BLaER1 treated with 17β-estradiol and CSF1 and Interleukin-3, amounts not matched to agents 10 nM and 100 nM (cell line): ENCODE data around the gene UGT8.
A peak's percentile ranks its signal among the peaks of the same experiment; 100 is the strongest.
"Not testable (repeated sequence)": the region's sequence is repeated elsewhere in the genome, so short reads cannot be mapped to it uniquely, and the experiment has no call there.

ENCODE experiments used
- H3K27ac ChIP-seq, 11 experiments: shearing (Covaris generic); formaldehyde crosslinking; 2 replicates each; pipeline ENCODE4 v1.8.1; 2022
- H3K27me3 ChIP-seq, 11 experiments: shearing (Covaris generic); formaldehyde crosslinking; 2 replicates each; pipeline ENCODE4 v1.8.1; 2022
- H3K36me3 ChIP-seq, 11 experiments: shearing (Covaris generic); formaldehyde crosslinking; 2 replicates each; pipeline ENCODE4 v1.8.1; 2022
- H3K4me1 ChIP-seq, 10 experiments: shearing (Covaris generic); formaldehyde crosslinking; 2 replicates each; pipeline ENCODE4 v1.8.1; 2022
- H3K4me2 ChIP-seq, 11 experiments: shearing (Covaris generic); formaldehyde crosslinking; 2 replicates each; pipeline ENCODE4 v1.8.1; 2022
- H3K4me3 ChIP-seq, 10 experiments: shearing (Covaris generic); formaldehyde crosslinking; 2 replicates each; pipeline ENCODE4 v1.8.1; 2022
- H3K9ac ChIP-seq, 11 experiments: shearing (Covaris generic); formaldehyde crosslinking; 2 replicates each; pipeline ENCODE4 v1.8.1; 2022
- H3K9me3 ChIP-seq, 11 experiments: shearing (Covaris generic); formaldehyde crosslinking; replicated peaks in 1 of 11; 2 replicates each; pipeline ENCODE4 v1.8.1; 2022
- H4K20me1 ChIP-seq, 11 experiments: shearing (Covaris generic); formaldehyde crosslinking; 2 replicates each; pipeline ENCODE4 v1.8.1; 2022
- Cebpa-rat ChIP-seq, 11 experiments: shearing (Covaris generic); IDR thresholded peaks; 2 replicates each; pipeline ENCODE4 v1.8.1; 2022

Gene UGT8

DNA sequence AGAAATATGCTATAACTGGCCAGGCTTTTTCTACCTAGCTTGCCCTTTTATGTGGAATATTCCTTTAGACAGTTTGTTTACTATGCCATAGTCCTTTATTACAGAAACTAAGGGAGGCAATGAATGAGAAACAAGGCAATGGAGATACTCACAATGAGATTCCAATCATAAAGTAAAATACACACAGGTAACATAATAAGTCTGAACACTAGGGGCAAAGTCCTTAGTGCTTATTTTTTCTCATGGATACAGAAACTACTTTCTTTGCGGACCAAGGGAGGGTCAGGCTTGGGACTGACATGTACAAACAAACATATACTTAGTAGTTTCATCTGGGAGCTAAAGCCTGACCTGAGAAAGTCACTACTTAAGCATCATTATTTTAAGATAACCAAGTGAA, 16.0 kb upstream of the UGT8 start:
- Histone ChIP-seq H4K20me1 (no peaks in the 10 kb centered on the region), H3K4me2 (no peak overlapping the region), H3K27ac (no peak overlapping the region), H3K9ac (no peak overlapping the region), H3K9me3 (peaks cover 8 to 37% (median 17%) of the 10 kb centered on the region in 11 experiments; a peak in 18 of 22 replicates), H3K4me1 (no peaks in the 10 kb centered on the region), H3K4me3 (no peak overlapping the region), H3K36me3 (no peaks in the 10 kb centered on the region), H3K27me3 (no peaks in the 10 kb centered on the region)
- TF ChIP-seq Cebpa-rat (IDR thresholded peaks at IDR 0.05), result no peak

DNA sequence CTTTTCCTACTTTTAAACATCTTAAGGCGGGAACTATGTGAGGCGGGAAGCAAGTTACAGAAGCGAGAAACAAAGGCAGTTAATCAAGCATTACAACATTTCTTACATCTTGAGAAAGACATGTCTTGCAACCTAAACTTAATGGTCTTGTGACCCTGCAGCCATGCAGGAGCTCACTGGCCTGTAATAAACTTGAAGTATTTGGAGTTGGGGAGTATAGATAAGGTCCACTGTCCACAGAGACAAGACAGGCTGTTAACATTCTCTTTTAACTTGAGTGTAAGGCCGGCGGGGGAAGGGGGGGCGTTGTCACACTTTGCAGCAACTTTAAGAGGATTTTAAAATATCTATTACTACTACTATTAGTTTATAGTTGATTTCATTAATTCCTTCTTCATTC, 10.3 kb upstream of the UGT8 start:
- H3K4me3 ChIP-seq, result no peak overlapping the region
- H4K20me1 ChIP-seq, result no peaks in the 10 kb centered on the region
- TF ChIP-seq Cebpa-rat (IDR thresholded peaks at IDR 0.05), result no peak
- no peaks in the 10 kb centered on the region for H3K4me1 ChIP-seq
- H3K9ac ChIP-seq, result no peak overlapping the region
- H3K36me3 ChIP-seq, result no peaks in the 10 kb centered on the region
- no peaks in the 10 kb centered on the region for H3K27me3 ChIP-seq
- 0 out of 22 replicates have a peak, but pooled peaks cover 0 to 3% (median 0%) of the 10 kb centered on the region in 11 experiments for H3K9me3 ChIP-seq
- H3K27ac ChIP-seq, result no peak overlapping the region
- no peak overlapping the region for H3K4me2 ChIP-seq

DNA sequence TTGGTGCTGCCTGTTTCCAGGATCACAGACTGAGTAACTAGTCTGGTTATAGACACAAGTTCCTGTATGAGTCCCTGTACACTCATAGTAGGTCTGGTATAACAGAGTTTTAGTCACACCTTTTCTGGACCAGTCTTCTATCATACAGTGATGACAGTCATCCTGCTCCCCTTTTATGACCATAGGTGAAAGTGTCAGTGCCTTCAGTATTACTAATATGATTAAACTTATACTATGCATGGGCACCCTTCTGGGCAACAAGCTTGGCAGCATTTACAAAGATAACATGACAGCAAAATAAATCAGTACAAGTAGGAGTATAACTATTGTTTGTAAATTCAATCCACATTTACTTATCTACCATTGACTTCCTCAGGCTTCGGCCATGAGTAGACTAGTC, 8.2 kb upstream of the UGT8 start:
- not testable (repeated sequence) for H3K27me3 ChIP-seq, H3K36me3 ChIP-seq, H3K4me1 ChIP-seq, H3K4me2 ChIP-seq, H4K20me1 ChIP-seq, H3K4me3 ChIP-seq, H3K9ac ChIP-seq, H3K27ac ChIP-seq
- peaks cover 6 to 15% (median 11%) of the 10 kb centered on the region in 11 experiments; a peak in 21 of 22 replicates for H3K9me3 ChIP-seq

DNA sequence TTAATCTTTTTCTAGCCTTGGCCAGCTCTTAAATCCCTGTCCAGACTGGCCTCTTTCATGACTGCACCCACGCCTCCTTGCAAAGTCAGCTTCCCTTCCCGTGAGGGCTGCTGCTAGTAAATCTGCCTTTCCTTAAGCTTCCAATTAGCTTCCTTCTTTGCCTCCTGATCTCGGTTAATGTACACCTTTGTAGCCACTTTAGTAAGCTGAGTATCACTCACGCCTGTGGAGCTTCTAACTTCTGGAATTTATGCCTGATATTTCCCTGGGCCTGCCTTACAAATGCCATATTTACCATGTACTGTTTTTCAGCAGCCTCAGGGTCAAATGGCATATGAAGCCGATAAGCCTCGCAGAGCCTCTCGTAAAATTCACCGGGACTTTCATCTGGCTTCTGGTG, 5.1 kb upstream of the UGT8 start:
- peaks cover 9 to 22% (median 15%) of the 10 kb centered on the region in 11 experiments for H3K9me3 ChIP-seq
- no peak overlapping the region for H3K9ac ChIP-seq
- H3K27ac ChIP-seq, result no peak overlapping the region
- no peaks in the 10 kb centered on the region for H3K36me3 ChIP-seq
- H3K4me3 ChIP-seq, result no peak overlapping the region
- peaks cover 0 to 6% (median 4%) of the 10 kb centered on the region in 10 experiments; a peak in 8 of 20 replicates for H3K4me1 ChIP-seq
- no peak overlapping the region for H3K4me2 ChIP-seq
- no peaks in the 10 kb centered on the region for H4K20me1 ChIP-seq
- peaks cover 0 to 8% (median 6%) of the 10 kb centered on the region in 11 experiments; a peak in 10 of 22 replicates for H3K27me3 ChIP-seq
- no peak for TF ChIP-seq Cebpa-rat (IDR thresholded peaks at IDR 0.05)

DNA sequence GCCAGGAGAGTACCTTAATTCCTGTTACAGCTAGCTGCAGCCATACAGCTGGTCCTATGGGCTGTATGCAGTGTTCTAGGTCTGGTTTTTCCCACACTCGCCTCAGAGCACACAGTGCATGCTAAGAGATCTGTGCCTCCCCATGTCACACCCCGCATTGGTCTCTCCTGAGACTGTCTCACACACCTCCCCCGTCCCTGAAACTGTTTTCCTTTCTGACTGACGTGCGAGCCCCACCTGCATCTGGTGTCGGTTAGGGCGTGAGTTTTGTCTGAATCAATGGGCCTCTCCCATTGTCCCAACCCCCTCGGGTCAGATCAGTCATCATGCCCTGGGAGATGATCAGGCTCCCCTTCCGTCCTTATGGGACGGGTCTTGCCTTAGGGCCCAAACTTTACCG, 3.4 kb upstream of the UGT8 start:
- no peaks in the 10 kb centered on the region for H3K36me3 ChIP-seq
- peaks cover 10 to 20% (median 17%) of the 10 kb centered on the region in 11 experiments; a peak in 15 of 22 replicates for H3K27me3 ChIP-seq
- H3K4me1 ChIP-seq, result peaks cover 5 to 15% (median 10%) of the 10 kb centered on the region in 10 experiments; a peak in 19 of 20 replicates
- no peak overlapping the region for H3K4me2 ChIP-seq
- peaks cover 9 to 22% (median 15%) of the 10 kb centered on the region in 11 experiments for H3K9me3 ChIP-seq
- no peak for TF ChIP-seq Cebpa-rat (IDR thresholded peaks at IDR 0.05)
- no peaks in the 10 kb centered on the region for H4K20me1 ChIP-seq
- H3K4me3 ChIP-seq, result no peak overlapping the region
- H3K9ac ChIP-seq, result no peak overlapping the region
- H3K27ac ChIP-seq, result no peak overlapping the region

DNA sequence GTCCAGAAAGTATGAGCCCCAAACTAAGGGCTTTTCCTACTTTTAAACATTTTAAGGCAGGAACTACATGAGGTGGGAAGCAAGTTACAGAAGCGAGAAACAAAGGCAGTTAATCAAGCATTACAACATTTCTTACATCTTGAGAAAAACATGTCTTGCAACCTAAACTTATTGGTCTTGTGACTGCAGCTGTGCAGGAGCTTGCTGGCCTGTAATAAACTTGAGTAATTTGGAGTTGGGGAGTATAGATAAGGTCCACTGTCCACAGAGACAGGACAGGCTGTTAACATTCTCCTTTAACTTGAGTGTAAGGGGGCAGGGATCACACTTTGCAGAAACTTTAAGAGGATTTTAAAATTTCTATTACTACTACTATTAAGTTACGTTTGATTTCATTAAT, 2.7 kb upstream of the UGT8 start:
- Histone ChIP-seq H3K4me1 (peaks cover 5 to 22% (median 15%) of the 10 kb centered on the region in 10 experiments; a peak in 19 of 20 replicates), H3K9ac (no peak overlapping the region), H4K20me1 (no peaks in the 10 kb centered on the region), H3K27ac (no peak overlapping the region), H3K9me3 (peaks cover 9 to 22% (median 15%) of the 10 kb centered on the region in 11 experiments), H3K4me3 (no peak overlapping the region), H3K36me3 (no peaks in the 10 kb centered on the region), H3K27me3 (peaks cover 13 to 27% (median 19%) of the 10 kb centered on the region in 11 experiments; a peak in 15 of 22 replicates), H3K4me2 (no peak overlapping the region)
- no peak for TF ChIP-seq Cebpa-rat (IDR thresholded peaks at IDR 0.05)

DNA sequence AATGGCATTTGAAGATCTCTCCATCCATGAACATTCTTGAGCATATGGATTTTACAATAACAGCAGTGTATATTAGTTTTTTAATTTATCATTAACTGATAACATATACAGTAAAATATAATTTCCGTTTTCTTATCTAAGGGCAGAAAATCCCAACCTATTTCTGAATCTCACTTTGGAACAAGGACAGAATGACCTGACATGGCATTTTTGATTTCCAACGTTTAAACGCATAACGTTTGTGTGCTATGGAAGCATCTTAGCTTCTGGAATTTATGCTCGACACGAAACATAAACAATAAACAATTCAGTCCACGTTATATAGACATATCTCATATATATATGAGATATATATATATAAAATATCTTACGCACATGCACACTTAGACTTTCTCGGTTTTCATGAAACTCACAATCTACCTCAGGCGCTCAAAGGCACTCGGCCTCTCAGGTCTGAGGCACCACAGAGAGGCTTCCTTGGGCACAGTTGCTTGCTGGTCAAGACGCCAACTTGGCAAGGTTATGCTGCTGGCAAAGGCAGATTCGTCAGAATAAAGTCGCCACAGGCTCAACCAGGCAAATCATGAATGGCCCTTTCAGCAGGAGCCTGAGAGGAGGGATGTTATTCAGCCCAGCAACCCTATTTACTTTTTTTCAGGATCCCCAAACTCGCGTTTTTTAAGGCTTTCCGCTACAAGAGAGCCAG, 1.0 kb upstream of the UGT8 start:
- Histone ChIP-seq H3K36me3 (no peaks in the 10 kb centered on the region), H3K9me3 (peaks cover 9 to 19% (median 15%) of the 10 kb centered on the region in 11 experiments), H3K4me3 (peak overlapping the region; percentile 69 to 84 (median 79)), H3K9ac (peak overlapping the region in 9 of 11 experiments; percentile 56 to 84 (median 78); a peak in 12 of 22 replicates), H3K4me2 (peak overlapping the region; percentile 74 to 98 (median 96)), H3K27me3 (peaks cover 13 to 29% (median 19%) of the 10 kb centered on the region in 11 experiments; a peak in 15 of 22 replicates), H3K27ac (peak overlapping the region in 5 of 11 experiments; percentile 57 to 71 (median 65); a peak in 5 of 22 replicates), H3K4me1 (peaks cover 5 to 38% (median 30%) of the 10 kb centered on the region in 10 experiments; a peak in 19 of 20 replicates), H4K20me1 (no peaks in the 10 kb centered on the region; a peak in 1 of 22 replicates)
- TF ChIP-seq Cebpa-rat (IDR thresholded peaks at IDR 0.05), result no peak

DNA sequence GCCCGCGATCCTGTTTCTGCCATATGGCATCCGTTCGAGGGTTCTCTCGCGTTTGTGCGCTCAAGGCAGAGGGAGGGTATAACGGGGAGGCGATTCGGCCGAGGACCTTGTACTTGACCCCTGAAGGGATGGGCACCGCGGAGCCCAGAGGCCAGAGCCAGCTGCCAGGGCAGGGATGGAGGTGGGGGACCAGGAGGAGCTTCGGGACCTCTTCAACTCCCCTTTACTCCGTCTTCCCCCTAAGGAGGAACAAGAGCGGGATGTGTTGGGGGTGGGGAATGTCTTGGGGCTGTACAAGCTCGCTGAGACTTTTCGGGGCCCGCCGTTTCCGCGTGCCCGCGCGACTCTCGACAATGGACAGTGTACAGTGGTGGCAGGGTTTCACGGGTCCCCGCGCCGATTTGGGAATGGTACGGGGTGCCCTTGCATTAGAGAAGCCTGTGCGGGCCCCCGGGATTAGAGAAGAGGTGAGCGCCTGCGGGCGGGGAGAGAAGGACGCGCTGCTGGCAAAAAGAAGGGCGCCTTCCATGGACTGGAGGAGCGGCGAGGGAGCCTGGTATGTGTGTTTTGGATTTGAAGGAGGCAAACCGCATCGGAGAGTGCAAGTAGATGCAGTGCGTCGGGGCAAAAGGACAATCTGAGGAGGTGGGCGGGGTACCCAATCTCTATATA, 760 bp downstream of the UGT8 start:
- peaks cover 9 to 17% (median 14%) of the 10 kb centered on the region in 11 experiments for H3K9me3 ChIP-seq
- H3K36me3 ChIP-seq, result no peaks in the 10 kb centered on the region
- H3K27me3 ChIP-seq, result peaks cover 13 to 35% (median 19%) of the 10 kb centered on the region in 11 experiments; a peak in 15 of 22 replicates
- H3K4me3 ChIP-seq, result peak overlapping the region; percentile 69 to 84 (median 79)
- peaks cover 11 to 53% (median 46%) of the 10 kb centered on the region in 10 experiments for H3K4me1 ChIP-seq
- no peak for TF ChIP-seq Cebpa-rat (IDR thresholded peaks at IDR 0.05)
- peak overlapping the region; percentile 74 to 98 (median 96) for H3K4me2 ChIP-seq
- no peaks in the 10 kb centered on the region; a peak in 1 of 22 replicates for H4K20me1 ChIP-seq
- H3K27ac ChIP-seq, result peak overlapping the region in 9 of 11 experiments; percentile 32 to 72 (median 67); a peak in 15 of 22 replicates
- peak overlapping the region; percentile 35 to 84 (median 77); a peak in 20 of 22 replicates for H3K9ac ChIP-seq
